Right hindlimb (tissue), 1 donor: ENCODE measurements around the gene RPS29.

Experiments
- DNase-seq: peaks from one replicate; pipeline ENCODE4 v3.0.0-alpha.2; 2018

Gene RPS29

GRCh38 chr14:49549446-49549845, 36.7 kb downstream of the RPS29 start:
- no peak for DNase-seq

- DNase-seq = no peak
Observed at GRCh38 chr14:49546766-49547165, 39.4 kb downstream of the RPS29 start.

GRCh38 chr14:49545716-49546115, 40.5 kb downstream of the RPS29 start:
- no peak for DNase-seq

GRCh38 chr14:49545071-49545470, 41.1 kb downstream of the RPS29 start:
- DNase-seq = no peak

- DNase-seq = no peak
Observed at GRCh38 chr14:49541049-49541448, 45.1 kb downstream of the RPS29 start.

GRCh38 chr14:49538852-49539251, 47.3 kb downstream of the RPS29 start:
- DNase-seq = no peak
